ENCODE measurements around the gene FCF1.

Gene FCF1

GRCh38 chr14:74711651-74712050, 1.3 kb upstream of the FCF1 start:
- no peak for TF ChIP-seq EZH2 (IDR thresholded peaks at IDR 0.05; ENCODE audit: borderline replicate concordance, low read depth, low read length, severe bottlenecking)
- no peak for TF ChIP-seq CTCF (IDR thresholded peaks at IDR 0.05; ENCODE audit: borderline replicate concordance, extremely low read depth, low read length, poor library complexity, severe bottlenecking)
- H3K4me1 ChIP-seq (ENCODE audit: insufficient read depth, low read length) = peaks cover 38% of the 10 kb centered on the region
- H3K4me3 ChIP-seq (ENCODE audit: low read depth in 1 of 2, low read length in 2 of 2) = peak overlapping the region in 1 of 2 experiments; percentile 68; a peak in 3 of 4 replicates
- no peaks in the 10 kb centered on the region for H3K9me3 ChIP-seq (ENCODE audit: insufficient read depth, low read length, severe bottlenecking)
- H3K4me2 ChIP-seq (ENCODE audit: insufficient read depth, low read length) = peak overlapping the region; percentile 92
- H4K20me1 ChIP-seq (ENCODE audit: insufficient read depth, low read length) = peaks cover 6% of the 10 kb centered on the region; the same call in 1 of the 2 replicates
- H2AFZ ChIP-seq (ENCODE audit: low read depth, low read length) = no peak overlapping the region
- H3K27me3 ChIP-seq (ENCODE audit: insufficient read depth, low read length, poor library complexity) = no peaks in the 10 kb centered on the region
- DNase-seq = no peak
- H3K36me3 ChIP-seq (ENCODE audit: insufficient read depth, low read length) = peaks cover 18% of the 10 kb centered on the region
- no peak for ATAC-seq (ENCODE audit: insufficient read depth, low read depth)
- H3K27ac ChIP-seq (ENCODE audit: low read length) = no peak overlapping the region
- 0 out of 2 replicates have a peak overlapping the region, but pooled peaks have one; percentile 10 for H3K9ac ChIP-seq (ENCODE audit: low read depth, low read length)
- H3K79me2 ChIP-seq (ENCODE audit: insufficient read depth, low read length) = peaks cover 83% of the 10 kb centered on the region

GRCh38 chr14:74713395-74713735, 421 bp downstream of the FCF1 start:
- Histone ChIP-seq H4K20me1 (ENCODE audit: insufficient read depth, low read length) (peaks cover 3% of the 10 kb centered on the region; the same call in 1 of the 2 replicates), H3K9ac (ENCODE audit: low read depth, low read length) (peak overlapping the region; percentile 61), H3K4me3 (ENCODE audit: low read depth in 1 of 2, low read length in 2 of 2) (peak overlapping the region; percentile 68 to 76), H3K27ac (ENCODE audit: low read length) (peak overlapping the region; percentile 66), H3K4me1 (ENCODE audit: insufficient read depth, low read length) (peaks cover 38% of the 10 kb centered on the region), H3K4me2 (ENCODE audit: insufficient read depth, low read length) (peak overlapping the region; percentile 92), H3K9me3 (ENCODE audit: insufficient read depth, low read length, severe bottlenecking) (no peaks in the 10 kb centered on the region), H3K27me3 (ENCODE audit: insufficient read depth, low read length, poor library complexity) (no peaks in the 10 kb centered on the region), H3K79me2 (ENCODE audit: insufficient read depth, low read length) (peaks cover 69% of the 10 kb centered on the region), H2AFZ (ENCODE audit: low read depth, low read length) (peak overlapping the region; percentile 87), H3K36me3 (ENCODE audit: insufficient read depth, low read length) (peaks cover 33% of the 10 kb centered on the region)
- no peak for DNase-seq
- ATAC-seq (ENCODE audit: insufficient read depth, low read depth) = no peak
- TF ChIP-seq EZH2 (IDR thresholded peaks at IDR 0.05; ENCODE audit: borderline replicate concordance, low read depth, low read length, severe bottlenecking) (no peak), CTCF (IDR thresholded peaks at IDR 0.05; ENCODE audit: borderline replicate concordance, extremely low read depth, low read length, poor library complexity, severe bottlenecking) (no peak)

GRCh38 chr14:74720526-74720925, 7.6 kb downstream of the FCF1 start:
- H3K79me2 ChIP-seq (ENCODE audit: insufficient read depth, low read length) = no peaks in the 10 kb centered on the region
- ATAC-seq (ENCODE audit: insufficient read depth, low read depth) = no peak
- no peaks in the 10 kb centered on the region for H3K4me1 ChIP-seq (ENCODE audit: insufficient read depth, low read length)
- no peaks in the 10 kb centered on the region for H4K20me1 ChIP-seq (ENCODE audit: insufficient read depth, low read length)
- H3K9ac ChIP-seq (ENCODE audit: low read depth, low read length) = no peak overlapping the region
- H3K27me3 ChIP-seq (ENCODE audit: insufficient read depth, low read length, poor library complexity) = no peaks in the 10 kb centered on the region
- H3K4me2 ChIP-seq (ENCODE audit: insufficient read depth, low read length) = no peak overlapping the region
- H3K9me3 ChIP-seq (ENCODE audit: insufficient read depth, low read length, severe bottlenecking) = no peaks in the 10 kb centered on the region
- no peak overlapping the region for H3K27ac ChIP-seq (ENCODE audit: low read length)
- no peak overlapping the region for H3K4me3 ChIP-seq (ENCODE audit: low read depth in 1 of 2, low read length in 2 of 2)
- no peak for DNase-seq
- no peak overlapping the region for H2AFZ ChIP-seq (ENCODE audit: low read depth, low read length)
- TF ChIP-seq EZH2 (IDR thresholded peaks at IDR 0.05; ENCODE audit: borderline replicate concordance, low read depth, low read length, severe bottlenecking) = no peak
- no peak for TF ChIP-seq CTCF (IDR thresholded peaks at IDR 0.05; ENCODE audit: borderline replicate concordance, extremely low read depth, low read length, poor library complexity, severe bottlenecking)
- peaks cover 62% of the 10 kb centered on the region for H3K36me3 ChIP-seq (ENCODE audit: insufficient read depth, low read length)

GRCh38 chr14:74723134-74723533, 10.2 kb downstream of the FCF1 start:
- H3K79me2 ChIP-seq (ENCODE audit: insufficient read depth, low read length) = no peaks in the 10 kb centered on the region
- no peak overlapping the region for H3K27ac ChIP-seq (ENCODE audit: low read length)
- ATAC-seq (ENCODE audit: insufficient read depth, low read depth) (no peak), DNase-seq (no peak)
- no peaks in the 10 kb centered on the region for H4K20me1 ChIP-seq (ENCODE audit: insufficient read depth, low read length)
- H3K4me3 ChIP-seq (ENCODE audit: low read depth in 1 of 2, low read length in 2 of 2) = no peak overlapping the region
- no peaks in the 10 kb centered on the region for H3K9me3 ChIP-seq (ENCODE audit: insufficient read depth, low read length, severe bottlenecking)
- H3K9ac ChIP-seq (ENCODE audit: low read depth, low read length) = no peak overlapping the region
- no peak overlapping the region for H2AFZ ChIP-seq (ENCODE audit: low read depth, low read length)
- peaks cover 44% of the 10 kb centered on the region for H3K36me3 ChIP-seq (ENCODE audit: insufficient read depth, low read length)
- TF ChIP-seq CTCF (IDR thresholded peaks at IDR 0.05; ENCODE audit: borderline replicate concordance, extremely low read depth, low read length, poor library complexity, severe bottlenecking) (no peak), EZH2 (IDR thresholded peaks at IDR 0.05; ENCODE audit: borderline replicate concordance, low read depth, low read length, severe bottlenecking) (no peak)
- H3K4me2 ChIP-seq (ENCODE audit: insufficient read depth, low read length) = no peak overlapping the region
- no peaks in the 10 kb centered on the region for H3K27me3 ChIP-seq (ENCODE audit: insufficient read depth, low read length, poor library complexity)
- no peaks in the 10 kb centered on the region for H3K4me1 ChIP-seq (ENCODE audit: insufficient read depth, low read length)
